Fibroblast of peridontal ligament (primary cell): ENCODE results near the gene UAP1L1.

Experiments used
- DNase-seq: peaks from one replicate; pipeline ENCODE4 v3.0.0-alpha.2; 2010; ENCODE audit errors: extremely low read depth

Gene UAP1L1

GRCh38 chr9:137042751-137043727 lies 34.3 kb upstream of the UAP1L1 start:
- DNase-seq = no peak

GRCh38 chr9:137044037-137044436 lies 33.3 kb upstream of the UAP1L1 start:
- no peak for DNase-seq

- DNase-seq = no peak
Measured at GRCh38 chr9:137044502-137045177, 32.7 kb upstream of the UAP1L1 start.

GRCh38 chr9:137045294-137046087 lies 31.8 kb upstream of the UAP1L1 start:
- DNase-seq = peak; percentile 30

GRCh38 chr9:137046088-137046787 lies 31.1 kb upstream of the UAP1L1 start, which contains the start of gene NPDC1:
TSS of gene NPDC1 (minus strand) at chr9:137046177. CDS start at chr9:137045989, 188 bp downstream.
- DNase-seq = peak; percentile 57

- no peak for DNase-seq
Measured at GRCh38 chr9:137048655-137049543, 28.4 kb upstream of the UAP1L1 start.

GRCh38 chr9:137049544-137050449 lies 27.5 kb upstream of the UAP1L1 start:
- peak; percentile 35 for DNase-seq

- no peak for DNase-seq
Measured at GRCh38 chr9:137050570-137050969, 26.7 kb upstream of the UAP1L1 start.

- no peak for DNase-seq
Measured at GRCh38 chr9:137051145-137051724, 26.1 kb upstream of the UAP1L1 start.

- no peak for DNase-seq
Measured at GRCh38 chr9:137052293-137052692, 25.0 kb upstream of the UAP1L1 start.

GRCh38 chr9:137052998-137053943 lies 24.0 kb upstream of the UAP1L1 start:
- DNase-seq = no peak

- DNase-seq = no peak
Measured at GRCh38 chr9:137053944-137054931, 23.1 kb upstream of the UAP1L1 start, which contains the start of gene ENTPD2. TSS of gene ENTPD2 (minus strand) at chr9:137054061. CDS start at chr9:137053997, 64 bp downstream.

- DNase-seq = no peak
Measured at GRCh38 chr9:137054932-137055384, 22.4 kb upstream of the UAP1L1 start.

- DNase-seq = peak; percentile 76
Measured at GRCh38 chr9:137055385-137056364, 21.6 kb upstream of the UAP1L1 start.
